Head of caudate nucleus (tissue), 42 donors: ENCODE results near the gene OCA2.
"Not testable (repeated sequence)": the region's sequence is repeated elsewhere in the genome, so short reads cannot be mapped to it uniquely, and the experiment has no call there.

Source experiments
- DNase-seq, 42 donors: peaks; one replicate each; pipeline versions ENCODE4 v3.0.0 to v3.0.0-alpha.2; 2020 to 2021; ENCODE audit warnings: mixed read lengths in 7 of 42
- intact Hi-C: fragments of 100-400 bp; cut with DNase I; formaldehyde crosslinking; loops from one replicate; pipeline ENCODE4 v1.15.0; 2022

OCA2 gene

GRCh38 chr15:27743638-27744037 lies 355.5 kb downstream of the OCA2 start:
- DNase-seq, result no peak
- intact Hi-C loops, result no loop called here

DNA sequence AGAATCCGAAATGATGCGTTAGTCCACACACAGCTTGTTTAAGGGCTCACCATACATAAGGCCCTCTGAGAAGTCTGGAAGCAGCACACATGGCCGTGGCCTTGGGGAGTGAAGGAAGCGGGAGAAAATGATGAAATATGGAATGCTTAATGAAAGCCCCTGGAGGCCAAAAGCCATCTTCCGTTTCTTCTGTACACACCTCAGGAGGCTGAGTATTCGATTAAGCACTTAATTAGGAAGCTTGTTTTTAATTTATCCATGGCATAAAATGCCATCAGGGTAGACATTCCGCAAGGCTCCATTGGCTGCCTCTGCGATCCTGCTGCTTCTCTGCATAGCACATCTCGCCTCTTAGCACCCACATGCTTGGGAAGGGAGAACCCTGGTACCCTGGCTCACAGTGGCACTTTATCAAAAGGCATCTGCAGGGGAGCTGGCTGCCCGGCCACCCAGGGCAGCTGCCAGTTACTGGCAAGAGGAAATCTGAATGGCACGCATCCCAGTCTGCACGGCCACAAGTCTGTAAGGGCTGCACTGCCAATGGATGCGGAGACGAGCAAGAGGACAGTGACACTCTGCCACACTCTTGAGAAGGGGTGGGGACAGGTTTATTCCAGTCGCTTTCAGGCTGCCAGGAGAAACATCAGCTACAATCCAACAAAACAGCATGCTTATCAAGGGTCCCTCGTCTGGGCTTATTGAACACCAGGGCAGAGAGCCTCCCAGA lies 356.2 kb downstream of the OCA2 start:
- DNase-seq, result peak; percentile 17 to 78 (median 58)
- intact Hi-C loops, result no loop called here

DNA sequence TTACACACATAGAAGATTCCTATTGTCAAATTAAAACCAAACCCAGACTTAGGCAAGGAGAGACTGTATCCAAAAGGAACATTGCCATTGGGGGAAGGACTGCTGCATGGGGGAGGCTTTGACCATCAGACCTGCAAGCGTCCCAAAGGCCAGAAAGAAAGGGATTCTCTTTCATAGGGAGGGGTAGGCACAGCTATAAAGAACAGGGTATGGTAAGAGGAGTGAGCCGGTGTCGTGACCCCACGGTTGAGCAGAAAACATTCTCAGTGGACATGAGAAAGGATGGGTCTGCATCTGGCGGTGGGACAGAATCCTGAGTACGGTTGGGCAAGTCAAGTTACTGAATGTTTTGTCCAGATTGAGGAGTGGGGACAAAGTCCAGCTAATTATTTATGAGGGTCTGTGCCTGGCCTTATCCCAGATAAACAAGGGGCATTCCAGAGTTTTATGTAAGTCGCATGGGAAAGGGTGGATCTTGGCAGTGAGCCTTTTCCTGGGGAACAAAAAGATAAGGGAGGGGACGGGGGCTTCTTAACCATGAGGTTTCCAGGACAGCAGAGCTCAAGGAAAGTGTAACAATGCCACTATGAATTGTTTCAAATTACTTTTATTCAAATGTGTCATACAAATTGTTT lies 357.8 kb downstream of the OCA2 start:
- DNase-seq, result no peak

GRCh38 chr15:27734785-27735495 lies 364.2 kb downstream of the OCA2 start:
- DNase-seq, result no peak
- intact Hi-C loops, result no loop called here

More for the DNA sequence above, 357.8 kb downstream of the OCA2 start:
- intact Hi-C loops, result no loop called here

GRCh38 chr15:27731776-27732175 lies 367.3 kb downstream of the OCA2 start:
- intact Hi-C loops, result no loop called here

GRCh38 chr15:27730868-27731267 lies 368.2 kb downstream of the OCA2 start:
- intact Hi-C loops, result no loop called here
- no peak for DNase-seq

More at GRCh38 chr15:27731776-27732175, 367.3 kb downstream of the OCA2 start:
- DNase-seq, result peak in 1 of 42 donors; percentile 28

DNA sequence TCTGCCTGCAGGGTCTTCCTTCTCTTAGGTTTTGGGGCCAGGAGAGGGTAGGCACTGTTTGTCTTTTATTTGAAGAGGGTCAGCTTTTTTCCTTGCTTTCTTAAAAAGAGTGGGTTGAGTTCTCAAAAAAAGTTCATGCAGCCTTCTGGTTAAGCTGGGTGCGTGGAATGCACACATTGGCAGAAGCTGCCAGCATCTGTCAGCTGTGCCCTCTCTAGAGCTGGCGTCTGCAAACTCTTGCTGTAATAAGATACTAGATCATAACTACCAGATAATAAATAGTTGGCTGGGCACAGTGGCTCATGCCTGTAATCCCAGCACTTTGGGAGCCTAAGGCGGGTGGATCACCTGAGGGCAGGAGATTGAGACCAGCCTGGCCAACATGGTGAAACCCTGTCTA lies 373.4 kb downstream of the OCA2 start:
- intact Hi-C loops, result no loop called here
- DNase-seq, result no peak

DNA sequence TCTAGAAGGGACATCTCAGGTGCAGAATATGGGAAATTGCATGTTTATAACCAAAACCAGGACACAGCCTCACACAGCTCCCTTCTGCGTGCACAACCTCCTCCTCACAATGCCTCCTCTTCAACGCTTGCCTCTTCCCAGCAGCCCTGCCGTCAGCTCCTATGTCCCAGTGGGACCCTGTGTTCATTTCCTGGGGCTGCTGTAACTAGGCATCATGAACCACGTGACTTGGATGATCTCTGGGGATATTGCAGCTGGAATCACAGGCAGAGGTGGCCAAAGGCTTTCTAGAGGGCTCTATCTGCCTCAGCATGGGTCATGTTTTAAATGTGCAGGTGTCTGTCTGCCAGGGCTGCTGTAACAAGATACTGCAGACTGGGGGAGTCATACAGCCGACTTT lies 375.3 kb downstream of the OCA2 start:
- intact Hi-C loops, result no loop called here
- DNase-seq, result no peak

DNA sequence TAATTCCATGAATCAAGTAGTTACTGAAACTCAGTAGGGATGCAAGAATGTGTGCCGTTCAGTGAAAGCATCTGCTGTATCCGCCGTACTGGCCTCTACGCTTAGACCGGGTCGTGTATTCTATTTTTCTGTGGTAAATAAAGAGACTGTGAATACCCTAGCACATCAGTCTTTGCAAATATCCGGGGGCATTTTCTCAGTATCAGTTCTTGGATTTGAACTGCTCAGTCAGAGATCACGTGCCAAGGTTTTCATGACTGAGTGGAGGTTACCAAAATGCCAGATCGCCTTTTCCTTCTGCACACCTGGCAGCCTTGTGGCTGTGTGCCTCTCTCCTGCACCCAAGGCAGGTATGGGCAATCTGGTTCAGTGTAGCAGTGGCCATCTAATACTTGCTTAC lies 377.0 kb downstream of the OCA2 start:
- DNase-seq, result no peak
- intact Hi-C loops, result no loop called here

GRCh38 chr15:27714675-27715074 lies 384.4 kb downstream of the OCA2 start:
- intact Hi-C loops, result no loop called here
- no peak for DNase-seq

- intact Hi-C loops, DNase-seq: not testable (repeated sequence)
Measured at GRCh38 chr15:27713850-27714249, 385.3 kb downstream of the OCA2 start.

- DNase-seq, result peak in 2 of 42 donors; percentile 15 to 35
- intact Hi-C loops, result no loop called here
Measured at GRCh38 chr15:27707257-27707656, 391.9 kb downstream of the OCA2 start.

- DNase-seq, result peak in 1 of 42 donors; percentile 29
- intact Hi-C loops, result no loop called here
Measured at GRCh38 chr15:27706300-27706699, 392.8 kb downstream of the OCA2 start.

GRCh38 chr15:27705056-27705455 lies 394.1 kb downstream of the OCA2 start:
- intact Hi-C loops, result no loop called here
- DNase-seq, result peak; percentile 32 to 91 (median 72)
